ENCODE data around the gene GGN. TPM values are rescaled to one million over a fixed set of nuclear protein-coding genes. Genes with fewer than 3 reads are reported as not detected.

The GGN gene
- total RNA-seq, 2 experiments from 2014 or later: 0.28 to 0.40 TPM

DNA sequence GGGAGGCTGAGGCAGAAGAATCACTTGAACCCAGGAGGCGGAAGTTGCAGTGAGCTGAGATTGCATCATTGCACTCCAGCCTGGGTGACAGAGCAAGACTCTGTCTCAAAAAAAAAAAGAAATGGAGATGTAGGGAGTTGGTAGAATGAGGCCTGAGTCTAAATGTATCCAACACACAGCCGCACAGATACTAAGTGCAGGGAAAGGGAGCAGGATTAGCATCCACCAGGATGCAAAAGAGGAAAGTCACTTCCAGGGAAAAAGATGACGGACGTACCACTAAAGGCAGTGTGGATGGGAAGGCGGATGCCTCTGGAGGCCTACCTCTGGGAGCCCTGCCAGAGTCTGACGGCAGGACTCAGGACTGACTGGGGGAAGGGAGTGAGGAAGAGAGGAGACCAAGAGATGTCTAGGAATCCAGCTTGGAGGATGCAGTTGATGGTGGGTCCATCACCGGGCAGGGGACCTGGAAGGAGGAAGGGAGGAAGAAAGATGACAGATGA, 21.8 kb upstream of the GGN start:
- DNase-seq: no peak
- ChIA-PET CTCF (interaction anchor here (0.7 kb wide), 1 partner anchor 278 kb away, joined by 3 read pairs; no protein-coding TSS in a partner anchor), POLR2A (interaction anchor here (1.1 kb wide), 1 partner anchor 14 kb away, joined by 5 read pairs; no protein-coding TSS in a partner anchor)
- Mint-ChIP-seq H3K27me3 (no peaks in the 10 kb centered on the region), H3K27ac (no peak overlapping the region), H3K36me3 (ENCODE audit: low read depth) (peaks cover 42% of the 10 kb centered on the region), H3K9me3 (no peaks in the 10 kb centered on the region), H3K4me1 (peaks cover 6% of the 10 kb centered on the region), H3K4me3 (no peak overlapping the region)

GRCh38 chr19:38405276-38405675, 17.4 kb upstream of the GGN start:
- Mint-ChIP-seq H3K27me3 (no peaks in the 10 kb centered on the region), H3K36me3 (ENCODE audit: low read depth) (peaks cover 33% of the 10 kb centered on the region), H3K4me3 (no peak overlapping the region), H3K4me1 (peaks cover 26% of the 10 kb centered on the region), H3K27ac (peak overlapping the region; percentile 56), H3K9me3 (no peaks in the 10 kb centered on the region)
- CTCF ChIA-PET: interaction anchor here (1.2 to 3.8 kb wide), 3 partner anchors 38 to 525 kb away, joined by 3 to 54 read pairs (median 5); partner anchors contain the start of genes MRPS12 and SARS2
- POLR2A ChIA-PET: interaction anchor here (0.8 to 4.2 kb wide), 5 partner anchors 11 to 31 kb away, joined by 3 to 35 read pairs (median 12); partner anchors contain the start of genes PSMD8 and RASGRP4
- no peak for DNase-seq

DNA sequence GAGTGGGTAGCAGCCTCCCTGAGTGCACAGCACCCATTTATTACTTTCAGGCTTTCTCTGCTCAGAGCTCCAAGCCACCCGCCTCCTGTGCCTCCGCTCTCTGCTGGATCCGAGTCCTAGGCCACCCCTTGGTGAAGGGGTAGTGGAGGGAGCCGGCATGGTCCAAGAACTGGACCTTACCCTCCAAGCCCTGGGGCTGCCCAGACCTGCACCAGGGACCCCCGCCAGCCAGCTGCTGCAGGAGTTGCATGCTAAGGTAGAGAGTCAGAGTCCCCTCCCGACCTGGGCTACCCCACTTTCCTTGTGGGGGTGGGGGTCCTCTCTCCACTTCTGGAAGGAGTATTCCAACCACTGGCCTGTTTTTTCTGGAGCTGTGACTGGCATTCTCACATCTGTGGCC, 17.0 kb upstream of the GGN start:
- H3K4me3 Mint-ChIP-seq: peak overlapping the region; percentile 93

DNA sequence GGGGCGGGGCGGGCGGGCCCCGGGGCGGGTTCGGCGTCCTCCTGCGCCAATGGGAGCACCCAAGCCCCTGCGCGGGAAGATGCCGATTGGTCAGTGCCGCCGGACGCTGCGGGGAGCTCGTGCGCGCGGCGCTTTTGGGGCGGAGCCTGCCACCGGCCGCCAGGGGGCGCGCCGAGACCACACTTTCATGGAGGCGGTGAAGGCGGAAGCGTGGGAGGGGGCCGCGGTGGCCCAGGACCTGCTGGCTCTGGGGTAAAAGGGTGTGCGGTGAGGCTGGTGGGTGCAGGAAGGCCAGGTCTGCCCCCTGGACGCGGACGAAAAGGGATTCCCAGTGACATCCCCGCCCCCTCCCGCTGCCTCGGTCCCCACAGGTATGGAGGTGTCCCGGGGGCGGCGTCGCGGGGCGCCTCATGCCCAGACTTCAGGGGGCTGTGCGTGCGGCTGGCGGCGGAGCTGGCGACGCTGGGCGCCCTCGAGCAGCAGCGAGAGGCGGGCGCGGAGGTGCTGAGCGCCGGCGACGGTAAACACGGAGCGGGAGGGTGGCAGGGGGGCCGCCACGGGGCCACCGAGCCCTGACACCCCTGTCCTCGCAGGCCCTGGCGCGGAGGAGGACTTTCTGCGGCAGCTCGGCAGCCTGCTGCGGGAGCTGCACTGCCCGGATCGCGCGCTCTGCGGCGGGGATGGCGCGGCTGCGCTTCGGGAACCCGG, 15.3 kb upstream of the GGN start, which contains the start of gene FAM98C:
FAM98C (plus strand) TSS at position 127 of the 708 bp plus-strand sequence; CDS start at position 188, 61 bp downstream.
- Mint-ChIP-seq H3K4me1 (peaks cover 26% of the 10 kb centered on the region), H3K4me3 (peak within 1 kb of the TSS; percentile 93), H3K27me3 (peaks cover 6% of the 10 kb centered on the region), H3K9me3 (no peaks in the 10 kb centered on the region), H3K27ac (peak within 1 kb of the TSS; percentile 92), H3K36me3 (ENCODE audit: low read depth) (peaks cover 16% of the 10 kb centered on the region)
- peak; percentile 98 for DNase-seq
- POLR2A ChIA-PET: interaction anchor here (0.6 to 4.2 kb wide), 26 partner anchors 9 to 924 kb away, joined by 3 to 35 read pairs (median 6); partner anchors contain the start of genes ACTN4, CATSPERG, EIF3K and GGN
- CTCF ChIA-PET: interaction anchor here (0.5 to 3.8 kb wide), 78 partner anchors 9 to 549 kb away, joined by 3 to 60 read pairs (median 4); partner anchors contain the start of genes ACTN4, CATSPERG, ECH1 and EIF3K

More for the DNA sequence above, 17.0 kb upstream of the GGN start:
- no peaks in the 10 kb centered on the region for H3K9me3 Mint-ChIP-seq
- CTCF ChIA-PET: interaction anchor here (1.2 to 3.8 kb wide), 3 partner anchors 39 to 525 kb away, joined by 3 to 54 read pairs (median 5); partner anchors contain the start of genes MRPS12 and SARS2
- peak overlapping the region; percentile 56 for H3K27ac Mint-ChIP-seq
- no peaks in the 10 kb centered on the region for H3K27me3 Mint-ChIP-seq
- DNase-seq: no peak
- H3K4me1 Mint-ChIP-seq: peaks cover 26% of the 10 kb centered on the region
- peaks cover 30% of the 10 kb centered on the region for H3K36me3 Mint-ChIP-seq (ENCODE audit: low read depth)
- POLR2A ChIA-PET: interaction anchor here (0.8 to 4.2 kb wide), 7 partner anchors 10 to 526 kb away, joined by 3 to 35 read pairs (median 12); partner anchors contain the start of genes MRPS12, PSMD8, RASGRP4 and SARS2

GRCh38 chr19:38402623-38402966, 14.8 kb upstream of the GGN start:
- peak overlapping the region; percentile 93 for H3K4me3 Mint-ChIP-seq
- H3K9me3 Mint-ChIP-seq: no peaks in the 10 kb centered on the region
- no peak for DNase-seq
- CTCF ChIA-PET: interaction anchor here (0.6 to 3.8 kb wide), 76 partner anchors 8 to 550 kb away, joined by 3 to 60 read pairs (median 4); partner anchors contain the start of genes ACTN4, CATSPERG, ECH1 and EIF3K
- H3K36me3 Mint-ChIP-seq (ENCODE audit: low read depth): peaks cover 12% of the 10 kb centered on the region
- POLR2A ChIA-PET: interaction anchor here (0.6 to 4.2 kb wide), 23 partner anchors 9 to 925 kb away, joined by 3 to 35 read pairs (median 6); partner anchors contain the start of genes ACTN4, CATSPERG, EIF3K and GGN
- H3K27ac Mint-ChIP-seq: peak overlapping the region; percentile 92
- peaks cover 26% of the 10 kb centered on the region for H3K4me1 Mint-ChIP-seq
- H3K27me3 Mint-ChIP-seq: peaks cover 6% of the 10 kb centered on the region

- ChIA-PET CTCF (no interaction called here), POLR2A (interaction anchor here (2.3 to 4.2 kb wide), 2 partner anchors 13 to 27 kb away, joined by 17 to 31 read pairs; partner anchors contain the start of genes GGN, PSMD8 and SPRED3)
- Mint-ChIP-seq H3K27ac (no peak overlapping the region), H3K4me3 (no peak overlapping the region), H3K36me3 (ENCODE audit: low read depth) (peaks cover 8% of the 10 kb centered on the region), H3K4me1 (peaks cover 34% of the 10 kb centered on the region), H3K9me3 (no peaks in the 10 kb centered on the region), H3K27me3 (peaks cover 6% of the 10 kb centered on the region)
- DNase-seq: no peak
These were observed 13.3 kb upstream of the GGN start for GRCh38 chr19:38401148-38401547.

GRCh38 chr19:38400361-38400760, 12.5 kb upstream of the GGN start:
- DNase-seq: no peak
- CTCF ChIA-PET: no interaction called here
- POLR2A ChIA-PET: interaction anchor here (1.2 kb wide), 1 partner anchor 26 kb away, joined by 5 read pairs; the partner anchor contains the start of gene PSMD8
- H3K4me3 Mint-ChIP-seq: no peak overlapping the region
- H3K36me3 Mint-ChIP-seq (ENCODE audit: low read depth): peaks cover 5% of the 10 kb centered on the region
- no peak overlapping the region for H3K27ac Mint-ChIP-seq
- H3K27me3 Mint-ChIP-seq: peaks cover 6% of the 10 kb centered on the region
- no peaks in the 10 kb centered on the region for H3K9me3 Mint-ChIP-seq
- H3K4me1 Mint-ChIP-seq: peaks cover 33% of the 10 kb centered on the region

- Mint-ChIP-seq H3K36me3 (ENCODE audit: low read depth) (peaks cover 3% of the 10 kb centered on the region), H3K4me3 (no peak overlapping the region), H3K9me3 (no peaks in the 10 kb centered on the region), H3K4me1 (peaks cover 35% of the 10 kb centered on the region), H3K27me3 (peaks cover 6% of the 10 kb centered on the region), H3K27ac (peak overlapping the region; percentile 21)
- no peak for DNase-seq
- ChIA-PET CTCF (no interaction called here), POLR2A (interaction anchor here (0.6 to 1.2 kb wide), 2 partner anchors 25 to 326 kb away, joined by 4 to 5 read pairs; partner anchors contain the start of gene PSMD8)
These were observed 11.7 kb upstream of the GGN start for GRCh38 chr19:38399537-38399936.

DNA sequence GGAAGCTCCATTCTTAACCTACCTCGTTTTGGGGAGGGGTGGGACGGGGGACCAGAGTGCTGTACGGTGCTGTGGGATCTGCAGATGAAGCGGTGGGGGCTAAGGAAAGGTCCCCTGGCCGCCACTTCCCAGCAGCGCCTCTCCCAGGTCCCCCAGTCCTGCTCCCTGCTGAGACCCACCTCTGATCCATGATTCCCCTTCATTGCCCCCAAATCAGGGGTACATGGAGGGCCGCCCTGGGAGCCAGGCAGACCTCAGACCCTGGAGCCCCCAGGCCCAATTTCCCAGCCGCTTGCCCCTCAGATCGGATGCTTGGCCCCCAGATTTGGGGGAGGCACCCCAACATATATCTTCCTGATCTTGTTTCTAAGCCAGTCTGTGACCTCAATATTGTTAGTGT, 11.2 kb upstream of the GGN start:
- no peaks in the 10 kb centered on the region for H3K9me3 Mint-ChIP-seq
- H3K4me1 Mint-ChIP-seq: peaks cover 35% of the 10 kb centered on the region
- ChIA-PET POLR2A (interaction anchor here (0.6 kb wide), 1 partner anchor 327 kb away, joined by 4 read pairs; no protein-coding TSS in a partner anchor), CTCF (no interaction called here)
- peak overlapping the region; percentile 21 for H3K27ac Mint-ChIP-seq
- no peak overlapping the region for H3K4me3 Mint-ChIP-seq
- peaks cover 3% of the 10 kb centered on the region for H3K36me3 Mint-ChIP-seq (ENCODE audit: low read depth)
- no peak for DNase-seq
- H3K27me3 Mint-ChIP-seq: peaks cover 6% of the 10 kb centered on the region

DNA sequence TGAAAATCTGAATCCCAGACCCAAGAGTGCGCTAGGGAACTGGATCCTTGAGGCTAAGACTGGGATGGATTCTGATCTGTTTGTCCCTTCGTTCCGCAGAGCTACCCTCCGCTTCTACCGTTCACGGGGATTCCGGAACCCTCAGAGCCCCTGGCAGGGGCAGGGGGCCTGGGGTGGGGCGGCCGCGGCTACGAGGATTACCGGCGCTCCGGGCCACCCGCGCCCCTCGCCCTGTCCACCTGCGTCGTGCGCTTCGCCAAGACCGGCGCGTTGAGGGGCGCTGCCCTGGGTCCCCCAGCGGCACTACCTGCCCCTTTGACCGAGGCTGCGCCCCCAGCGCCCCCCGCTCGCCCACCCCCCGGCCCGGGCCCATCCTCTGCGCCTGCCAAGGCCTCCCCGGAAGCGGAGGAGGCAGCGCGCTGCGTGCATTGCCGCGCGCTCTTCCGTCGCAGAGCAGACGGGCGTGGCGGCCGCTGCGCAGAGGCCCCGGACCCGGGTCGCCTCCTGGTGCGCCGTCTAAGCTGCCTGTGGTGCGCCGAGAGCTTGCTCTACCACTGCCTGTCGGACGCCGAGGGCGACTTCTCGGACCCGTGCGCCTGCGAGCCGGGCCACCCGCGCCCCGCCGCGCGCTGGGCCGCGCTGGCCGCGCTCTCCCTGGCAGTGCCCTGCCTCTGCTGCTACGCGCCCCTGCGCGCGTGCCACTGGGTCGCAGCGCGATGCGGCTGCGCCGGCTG, 7.7 kb upstream of the GGN start:
- Mint-ChIP-seq H3K4me3 (peak overlapping the region; percentile 73), H3K9me3 (no peaks in the 10 kb centered on the region), H3K36me3 (ENCODE audit: low read depth) (no peaks in the 10 kb centered on the region), H3K27ac (no peak overlapping the region), H3K27me3 (peaks cover 17% of the 10 kb centered on the region), H3K4me1 (peaks cover 23% of the 10 kb centered on the region)
- CTCF ChIA-PET: interaction anchor here (2.2 kb wide), 1 partner anchor 8 kb away, joined by 14 read pairs; the partner anchor contains the start of gene FAM98C
- DNase-seq: peak; percentile 62
- POLR2A ChIA-PET: interaction anchor here (0.9 to 3.7 kb wide), 12 partner anchors 8 to 535 kb away, joined by 3 to 19 read pairs (median 4); partner anchors contain the start of genes CATSPERG, GGN, MAP4K1 and MRPS12

- Mint-ChIP-seq H3K27me3 (peaks cover 20% of the 10 kb centered on the region), H3K36me3 (ENCODE audit: low read depth) (no peaks in the 10 kb centered on the region), H3K4me1 (peaks cover 27% of the 10 kb centered on the region), H3K27ac (peak overlapping the region; percentile 53), H3K9me3 (no peaks in the 10 kb centered on the region), H3K4me3 (peak overlapping the region; percentile 73)
- peak; percentile 77 for DNase-seq
- ChIA-PET POLR2A (interaction anchor here (0.7 to 3.7 kb wide), 6 partner anchors 8 to 483 kb away, joined by 3 to 19 read pairs (median 10); partner anchors contain the start of genes FAM98C, PSMD8 and RINL), CTCF (interaction anchor here (1.6 to 2.2 kb wide), 2 partner anchors 9 to 536 kb away, joined by 5 to 14 read pairs; partner anchors contain the start of genes FAM98C, MRPS12 and SARS2)
These were observed 6.7 kb upstream of the GGN start for GRCh38 chr19:38394488-38394887.
